ENCODE results near the gene DTX2.
"Not testable (repeated sequence)": the region's sequence is repeated elsewhere in the genome, so short reads cannot be mapped to it uniquely, and the experiment has no call there.

Gene DTX2

DNA sequence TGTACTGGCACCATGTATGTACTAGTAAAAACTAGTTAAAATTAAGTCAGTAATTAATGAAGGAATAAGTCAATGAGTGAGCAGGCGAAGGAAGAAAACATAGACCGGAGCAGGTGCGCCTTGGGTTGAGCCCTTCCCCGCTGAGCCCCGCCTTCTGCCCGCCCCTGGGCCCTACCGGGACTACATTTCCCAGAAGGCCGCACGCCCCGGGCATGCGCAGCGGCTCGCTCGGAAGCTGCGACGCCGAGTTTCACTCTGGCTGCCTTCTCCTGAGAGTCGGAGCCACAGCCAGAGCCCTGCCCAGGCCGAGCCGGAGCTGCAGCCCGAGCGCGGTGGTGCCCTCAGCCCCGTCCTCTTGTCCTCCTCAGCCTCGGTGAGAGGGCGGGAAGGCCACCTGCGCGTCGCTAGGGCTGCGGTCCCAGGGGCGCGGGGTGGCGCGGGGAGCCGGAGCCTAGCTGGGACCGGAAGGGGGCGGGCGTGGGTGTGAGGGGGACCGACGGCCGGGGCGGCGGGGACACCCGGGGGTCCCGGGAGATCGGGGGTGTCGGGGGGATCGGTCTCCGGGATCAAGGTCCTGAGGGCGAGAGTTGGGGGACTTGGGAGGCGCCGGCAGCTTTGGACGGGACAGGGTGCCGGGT, at the start of gene DTX2:
Gene DTX2, plus strand, starts transcription at position 246 of the 638 bp plus-strand sequence. CDS start 18,801 bp downstream, outside the sequence.
- DNase-seq: not testable (repeated sequence)

GRCh38 chr7:76412249-76412648, 49.3 kb upstream of the DTX2 start:
- DNase-seq: no peak

GRCh38 chr7:76417654-76418310, 43.7 kb upstream of the DTX2 start:
- not testable (repeated sequence) for DNase-seq

GRCh38 chr7:76421097-76421496, 40.4 kb upstream of the DTX2 start:
- DNase-seq: not testable (repeated sequence)

DNA sequence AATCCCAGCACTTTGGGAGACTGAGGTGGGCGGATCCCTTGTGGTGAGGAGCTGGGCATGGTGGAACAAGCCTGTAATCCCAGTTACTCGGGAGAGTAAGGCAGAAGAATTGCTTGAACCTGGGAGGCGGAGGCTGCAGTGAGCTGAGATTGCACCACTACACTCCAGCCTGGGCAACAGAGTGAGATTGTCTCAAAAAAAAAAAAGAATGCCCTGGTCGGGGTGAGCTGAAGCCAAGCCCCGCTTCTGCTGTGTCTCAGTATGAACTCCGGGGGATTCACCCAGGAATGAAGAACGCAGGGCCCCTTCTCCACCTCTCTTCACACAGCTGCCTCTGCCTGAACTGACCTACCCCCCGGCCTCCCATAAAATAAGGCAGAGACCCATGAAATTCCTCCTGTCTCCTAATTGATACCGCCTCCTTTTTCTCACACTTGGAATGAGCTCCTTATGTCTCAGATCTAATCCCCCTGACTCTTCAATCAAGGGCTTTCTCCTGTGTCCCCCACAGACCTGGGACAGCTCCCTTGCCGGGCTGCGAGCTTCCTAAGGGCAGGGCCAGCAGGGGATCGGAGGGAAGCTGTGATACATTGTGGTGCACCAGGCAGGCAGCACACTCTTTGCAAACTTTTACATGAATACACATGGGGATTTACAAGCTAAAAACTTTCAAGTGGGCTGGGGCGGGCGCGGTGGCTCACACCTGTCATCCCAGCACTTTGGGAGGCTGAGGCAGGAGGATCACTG, 37.7 kb upstream of the DTX2 start:
- DNase-seq: no peak

DNA sequence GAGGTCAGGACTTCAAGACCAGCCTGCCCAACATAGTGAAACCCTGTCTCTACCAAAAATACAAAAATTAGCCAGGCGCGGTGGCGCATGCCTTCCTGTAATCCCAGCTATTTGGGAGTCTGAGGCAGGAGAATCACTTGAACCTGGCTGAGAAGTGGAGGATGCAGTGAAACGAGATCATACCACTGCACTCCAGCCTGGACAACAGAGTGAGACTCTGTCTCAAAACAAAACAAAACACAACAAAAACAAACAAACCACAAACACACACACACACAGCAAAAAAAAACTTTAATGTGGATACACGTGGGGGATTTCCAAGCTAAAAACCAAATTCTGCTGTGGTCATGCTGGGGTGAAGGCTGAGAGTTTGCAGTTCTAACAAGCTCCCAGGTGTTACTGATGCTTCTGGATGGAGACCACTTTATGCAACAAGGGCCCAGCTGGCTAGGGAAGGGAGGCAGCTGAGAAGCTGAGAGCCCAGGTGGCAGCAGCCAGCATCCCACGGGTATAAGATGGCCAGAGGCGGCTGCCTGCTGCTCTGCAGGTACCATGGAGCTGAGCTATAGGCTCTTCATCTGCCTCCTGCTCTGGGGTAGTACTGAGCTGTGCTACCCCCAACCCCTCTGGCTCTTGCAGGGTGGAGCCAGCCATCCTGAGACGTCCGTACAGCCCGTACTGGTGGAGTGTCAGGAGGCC, 36.9 kb upstream of the DTX2 start, which contains the start of gene ZP3:
Gene ZP3, plus strand, starts transcription at position 538 of the 699 bp plus-strand sequence. Its CDS starts 15 bp downstream, at position 553.
- no peak for DNase-seq

- no peak for DNase-seq
Measured at GRCh38 chr7:76425156-76425555, 36.4 kb upstream of the DTX2 start.

DNA sequence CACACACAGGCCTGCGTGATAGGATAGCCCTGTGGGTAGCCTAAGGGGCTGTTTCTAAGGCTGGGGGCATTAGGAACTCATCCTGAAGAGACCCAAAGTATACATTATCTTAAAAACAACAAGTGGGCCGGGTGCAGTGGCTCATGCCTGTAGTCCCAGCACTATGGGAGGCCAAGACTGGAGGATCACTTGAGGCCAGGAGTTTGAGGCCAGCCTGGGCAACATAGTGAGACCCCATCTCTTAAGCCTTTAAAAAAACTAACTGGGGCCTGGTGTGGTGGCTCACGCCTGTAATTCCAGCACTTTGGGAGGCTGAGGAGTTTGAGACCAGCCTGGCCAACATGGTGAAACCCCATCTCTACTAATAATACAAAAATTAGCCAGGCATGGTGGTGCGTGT, 36.0 kb upstream of the DTX2 start:
- not testable (repeated sequence) for DNase-seq

- DNase-seq: no peak
Measured at GRCh38 chr7:76426246-76426645, 35.3 kb upstream of the DTX2 start.

GRCh38 chr7:76427635-76428034, 33.9 kb upstream of the DTX2 start:
- DNase-seq: no peak

DNA sequence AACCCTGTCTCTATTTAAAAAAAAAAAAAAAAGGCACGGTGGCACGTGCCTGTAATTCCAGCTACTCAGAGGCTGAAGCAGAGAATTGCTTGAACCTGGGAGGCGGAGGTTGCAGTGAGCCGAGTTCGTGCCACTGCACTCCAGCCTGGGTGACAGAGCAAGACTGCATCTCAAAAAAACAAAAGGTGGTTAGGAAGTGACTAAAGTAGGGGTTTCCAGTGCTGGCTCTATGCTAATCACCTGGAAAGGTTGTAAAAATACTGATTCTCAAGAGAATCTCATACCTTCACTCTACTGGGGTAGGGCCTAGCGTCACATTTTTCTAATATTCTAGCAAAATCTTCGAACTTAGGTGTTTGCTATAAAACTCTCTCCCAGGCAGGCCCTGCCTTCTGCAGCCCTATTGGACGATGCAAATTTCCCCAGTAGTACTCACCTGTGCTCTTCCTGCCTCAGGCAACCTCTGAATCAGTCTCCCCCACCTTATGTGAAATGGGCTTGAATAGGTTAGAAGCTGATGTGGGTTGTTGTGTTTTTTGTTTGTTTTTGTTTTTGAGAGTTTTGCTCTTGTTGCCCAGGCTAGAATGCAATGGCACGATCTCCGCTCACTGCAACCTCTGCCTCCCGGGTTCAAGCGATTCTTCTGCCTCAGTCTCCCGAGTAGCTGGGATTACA, 33.2 kb upstream of the DTX2 start:
- DNase-seq: no peak

DNA sequence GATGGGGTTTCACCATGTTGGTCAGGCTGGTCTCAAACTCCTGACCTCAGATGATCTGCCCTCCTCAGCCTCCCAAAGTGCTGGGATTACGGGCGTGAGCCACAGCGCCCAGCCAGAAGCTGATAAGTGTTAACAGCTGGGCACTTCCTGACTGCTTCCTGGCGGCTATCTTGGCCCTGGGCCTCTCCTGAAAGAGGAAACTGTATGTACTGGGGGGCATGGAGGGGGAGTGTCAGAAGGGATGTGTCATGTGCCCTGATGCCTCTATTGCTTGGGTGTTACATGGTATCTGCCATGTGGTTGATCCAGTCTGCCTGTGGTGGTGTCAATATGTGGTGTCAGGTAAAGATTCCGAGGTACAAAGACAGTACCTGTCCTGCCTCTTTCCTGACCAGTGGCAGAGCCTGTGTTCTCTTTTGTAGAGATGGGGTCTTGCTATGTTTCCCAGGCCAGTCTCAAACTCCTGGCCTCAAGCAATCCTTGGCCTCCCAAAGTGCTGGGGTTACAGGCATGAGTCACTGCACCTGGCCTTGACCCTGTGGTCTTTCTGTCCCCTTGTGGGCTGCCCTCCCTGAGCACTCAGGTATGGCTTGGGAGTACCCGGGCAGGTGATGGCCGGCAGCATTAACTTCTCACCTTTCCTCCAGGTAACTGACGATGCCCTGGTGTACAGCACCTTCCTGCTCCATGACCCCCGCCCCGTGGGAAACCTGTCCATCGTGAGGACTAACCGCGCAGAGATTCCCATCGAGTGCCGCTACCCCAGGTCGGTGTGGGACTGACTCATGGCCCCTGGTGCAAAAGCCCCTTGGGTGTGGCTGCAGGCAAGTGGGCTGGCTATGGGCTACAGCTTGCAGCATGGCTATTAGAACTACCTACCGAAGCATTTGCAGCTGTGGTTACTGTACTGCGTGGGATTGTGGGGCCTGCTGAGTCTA, 32.4 kb upstream of the DTX2 start:
- DNase-seq: no peak

- no peak for DNase-seq
Measured at GRCh38 chr7:76430211-76430610, 31.3 kb upstream of the DTX2 start.

- no peak for DNase-seq
Measured at GRCh38 chr7:76430836-76431235, 30.7 kb upstream of the DTX2 start.

- peak; percentile 68 to 78 for DNase-seq
Measured at GRCh38 chr7:76437873-76438272, 23.6 kb upstream of the DTX2 start.

DNA sequence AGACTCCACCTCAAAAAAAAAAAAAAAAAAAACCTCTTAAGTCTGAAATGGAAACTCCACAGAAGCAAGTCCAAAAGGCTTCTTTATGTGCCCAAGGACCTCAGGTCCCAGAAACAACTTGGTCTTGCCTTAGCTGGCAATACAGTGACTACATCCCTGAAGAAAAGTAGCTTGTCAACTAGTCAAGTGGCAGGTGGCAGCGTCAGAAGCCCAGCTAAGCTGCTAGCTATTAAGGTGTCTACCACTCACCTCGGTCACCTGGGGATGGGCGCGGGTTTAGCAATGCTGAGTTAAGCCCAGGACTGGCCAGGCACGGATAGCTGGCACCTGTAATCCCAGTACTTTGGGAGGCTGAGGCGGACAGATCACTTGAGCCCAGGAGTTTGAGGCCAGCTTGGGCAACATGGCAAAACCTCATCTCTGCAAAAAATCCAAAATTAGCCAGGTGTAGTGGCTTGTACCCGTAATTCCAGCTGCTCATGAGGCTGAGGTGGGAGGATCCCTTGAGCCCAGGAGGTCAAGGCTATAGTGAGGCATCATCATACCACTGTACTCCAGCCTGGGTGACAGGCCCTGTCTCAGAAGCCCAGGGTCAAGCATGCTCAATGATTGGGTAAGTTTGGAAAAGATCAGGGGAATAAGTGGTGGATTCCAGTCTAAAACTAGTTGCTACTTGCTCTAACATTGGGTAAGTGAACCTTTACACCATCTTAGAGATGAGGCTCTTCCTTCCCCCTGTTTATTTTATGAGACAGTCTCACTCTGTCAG, 22.2 kb upstream of the DTX2 start:
- not testable (repeated sequence) for DNase-seq

- not testable (repeated sequence) for DNase-seq
Measured at GRCh38 chr7:76440404-76440803, 21.1 kb upstream of the DTX2 start.

DNA sequence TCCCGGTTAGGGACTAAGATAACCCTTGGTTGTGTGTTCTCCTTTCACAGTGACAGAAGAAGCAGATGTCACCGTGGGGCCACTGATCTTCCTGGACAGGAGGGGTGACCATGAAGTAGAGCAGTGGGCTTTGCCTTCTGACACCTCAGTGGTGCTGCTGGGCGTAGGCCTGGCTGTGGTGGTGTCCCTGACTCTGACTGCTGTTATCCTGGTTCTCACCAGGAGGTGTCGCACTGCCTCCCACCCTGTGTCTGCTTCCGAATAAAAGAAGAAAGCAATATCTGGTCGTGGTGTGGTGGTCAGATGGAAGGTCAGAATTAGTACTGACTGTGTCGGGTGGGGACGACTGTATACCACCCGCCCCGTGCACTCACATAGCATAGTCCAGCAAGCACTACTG, 19.7 kb upstream of the DTX2 start:
- not testable (repeated sequence) for DNase-seq

DNA sequence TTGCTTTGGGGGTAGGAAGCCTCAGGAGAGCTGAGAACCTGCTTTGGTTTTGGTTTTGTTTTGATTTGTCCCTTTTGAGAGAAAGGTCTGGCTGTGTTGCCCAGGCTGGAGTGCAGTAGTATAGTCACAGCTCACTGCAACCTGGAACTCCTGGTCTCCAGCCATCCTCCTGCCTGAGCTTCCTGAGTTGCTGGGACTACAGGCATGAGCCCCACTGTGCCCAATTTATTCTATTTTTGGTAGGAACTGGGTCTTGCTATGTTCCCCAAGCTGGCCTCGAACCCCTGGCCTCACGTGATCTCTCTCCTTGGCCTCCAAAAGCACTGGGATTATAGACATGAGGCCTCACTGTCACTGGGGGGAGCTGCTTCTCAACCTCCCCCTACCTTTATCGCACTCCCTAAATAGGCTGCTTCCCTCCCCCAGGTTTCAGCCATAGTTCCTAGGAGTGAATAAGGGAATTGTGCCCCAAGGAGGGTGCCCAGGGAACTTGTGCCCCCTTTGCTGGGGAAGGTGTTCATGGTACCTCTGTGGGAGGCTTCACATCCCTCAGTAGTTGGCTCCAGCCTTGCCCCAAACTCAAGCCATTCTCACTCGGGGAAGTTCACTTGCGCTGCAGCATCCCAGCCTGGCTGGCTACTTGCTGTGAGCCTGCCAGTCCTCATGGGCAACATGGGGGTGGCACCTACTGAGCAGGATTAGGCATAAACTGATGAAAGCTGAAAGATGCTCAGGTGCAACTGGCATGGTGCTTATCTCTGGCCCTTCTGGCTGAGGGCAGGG, 18.7 kb upstream of the DTX2 start:
- DNase-seq: not testable (repeated sequence)

DNA sequence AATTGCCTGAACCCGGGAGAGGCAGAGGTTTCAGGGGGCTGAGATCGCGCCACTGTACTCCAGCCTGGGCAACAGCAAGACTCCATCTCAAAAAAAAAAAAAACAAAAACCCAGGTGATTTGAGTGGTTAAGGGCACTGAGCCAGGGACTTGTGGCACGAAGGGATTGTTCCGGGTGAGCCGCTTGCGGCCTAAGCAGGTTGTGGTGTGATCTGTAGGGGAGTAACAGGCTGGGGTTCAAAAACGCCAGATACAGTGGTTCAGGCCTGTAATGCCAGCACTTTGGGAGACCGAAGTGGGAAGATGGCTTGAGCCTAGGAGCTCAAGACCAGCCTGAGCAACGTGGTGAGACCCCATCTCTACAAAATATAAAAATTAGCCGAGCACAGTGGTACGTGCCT, 17.7 kb upstream of the DTX2 start:
- DNase-seq: not testable (repeated sequence)

Data from NCI-H1930 (cell line).